Measurements from ENCODE around the gene RGS9. TPM values are rescaled to one million over a fixed set of nuclear protein-coding genes. Genes with fewer than 3 reads are reported as not detected.
A peak's percentile ranks its signal among the peaks of the same experiment; 100 is the strongest.
"Not testable (repeated sequence)": the region's sequence is repeated elsewhere in the genome, so short reads cannot be mapped to it uniquely, and the experiment has no call there.

RGS9 gene
- total RNA-seq = 4.2 TPM

GRCh38 chr17:65137021-65137939 lies at the start of gene RGS9:
TSS of gene RGS9 (plus strand) at chr17:65137370. CDS start at chr17:65137541, 171 bp downstream.
- DNase-seq = peak; percentile 60

GRCh38 chr17:65088621-65089360 lies 48.4 kb upstream of the RGS9 start:
- DNase-seq = no peak

GRCh38 chr17:65092262-65092661 lies 44.9 kb upstream of the RGS9 start:
- DNase-seq = no peak

- not testable (repeated sequence) for DNase-seq
These were observed 44.3 kb upstream of the RGS9 start for GRCh38 chr17:65092721-65093356.

GRCh38 chr17:65093930-65094329 lies 43.2 kb upstream of the RGS9 start:
- no peak for DNase-seq

GRCh38 chr17:65095465-65095864 lies 41.7 kb upstream of the RGS9 start:
- no peak for DNase-seq

- not testable (repeated sequence) for DNase-seq
These were observed 40.8 kb upstream of the RGS9 start for GRCh38 chr17:65096382-65096781.

- no peak for DNase-seq
These were observed 40.1 kb upstream of the RGS9 start for GRCh38 chr17:65097110-65097509.

- no peak for DNase-seq
These were observed 37.7 kb upstream of the RGS9 start for GRCh38 chr17:65099475-65099874.

GRCh38 chr17:65099941-65100315 lies 37.2 kb upstream of the RGS9 start:
- no peak for DNase-seq

- DNase-seq = peak; percentile 65
These were observed 36.6 kb upstream of the RGS9 start for GRCh38 chr17:65100316-65101140.

- no peak for DNase-seq
These were observed 35.8 kb upstream of the RGS9 start for GRCh38 chr17:65101371-65101770.

GRCh38 chr17:65102235-65102634 lies 34.9 kb upstream of the RGS9 start:
- DNase-seq = no peak

GRCh38 chr17:65102788-65103187 lies 34.4 kb upstream of the RGS9 start:
- no peak for DNase-seq

- no peak for DNase-seq
These were observed 33.7 kb upstream of the RGS9 start for GRCh38 chr17:65103431-65103830.

- DNase-seq = no peak
These were observed 33.3 kb upstream of the RGS9 start for GRCh38 chr17:65103896-65104295.

- no peak for DNase-seq
These were observed 32.6 kb upstream of the RGS9 start for GRCh38 chr17:65104541-65104940.

- DNase-seq = no peak
These were observed 32.2 kb upstream of the RGS9 start for GRCh38 chr17:65104973-65105372.

GRCh38 chr17:65108152-65108551 lies 29.0 kb upstream of the RGS9 start:
- no peak for DNase-seq

GRCh38 chr17:65109543-65109942 lies 27.6 kb upstream of the RGS9 start:
- no peak for DNase-seq

GRCh38 chr17:65109990-65110680 lies 27.0 kb upstream of the RGS9 start:
- DNase-seq = no peak

All from occipital lobe (tissue), 2 donors.